ENCODE measurements around the gene ANKRD33B.

GRCh38 chr5:10674096-10674495 is 110.2 kb downstream of the ANKRD33B start:
- TF ChIP-seq CTCF (IDR thresholded peaks at IDR 0.05), result no peak
- no peak for TF ChIP-seq EZH2 (IDR thresholded peaks at IDR 0.05)

Measured in neural progenitor cell (in vitro differentiated cells).